GM19372 (cell line): ENCODE results near the gene HELB.
A peak's percentile ranks its signal among the peaks of the same experiment; 100 is the strongest.

Source experiments
- ATAC-seq: cut with Tn5 transposase; IDR thresholded peaks from one replicate; pipeline ENCODE4 v1.9.1; 2021; ENCODE audit warnings: mild to moderate bottlenecking, low read depth, moderate library complexity; ENCODE audit not compliant: unreplicated experiment

HELB gene

GRCh38 chr12:66301944-66302826 is at the start of gene HELB:
Gene HELB (plus strand): TSS chr12:66302493. CDS start chr12:66302604, 111 bp downstream.
- ATAC-seq, result peak; percentile 94

DNA sequence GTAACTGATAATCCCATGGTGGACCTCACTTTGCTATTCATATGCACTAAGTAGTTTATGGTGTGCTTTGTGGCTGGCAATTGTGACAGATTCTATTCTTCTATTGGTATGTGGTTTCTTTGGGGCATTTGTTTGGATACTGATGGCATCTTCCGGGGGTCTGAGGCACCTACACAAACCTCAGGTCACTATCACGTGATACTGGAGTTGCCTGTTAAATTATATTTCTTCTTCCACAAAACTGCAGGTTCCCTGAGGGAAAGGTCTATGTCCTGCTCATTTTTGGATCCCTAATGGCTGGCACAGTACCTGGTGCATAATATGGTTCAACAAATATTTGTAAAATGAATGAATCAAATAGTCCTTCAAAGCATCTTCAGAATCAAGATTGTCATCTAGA is 49.5 kb upstream of the HELB start:
- ATAC-seq, result no peak

GRCh38 chr12:66255737-66256136 is 46.6 kb upstream of the HELB start:
- ATAC-seq, result no peak

DNA sequence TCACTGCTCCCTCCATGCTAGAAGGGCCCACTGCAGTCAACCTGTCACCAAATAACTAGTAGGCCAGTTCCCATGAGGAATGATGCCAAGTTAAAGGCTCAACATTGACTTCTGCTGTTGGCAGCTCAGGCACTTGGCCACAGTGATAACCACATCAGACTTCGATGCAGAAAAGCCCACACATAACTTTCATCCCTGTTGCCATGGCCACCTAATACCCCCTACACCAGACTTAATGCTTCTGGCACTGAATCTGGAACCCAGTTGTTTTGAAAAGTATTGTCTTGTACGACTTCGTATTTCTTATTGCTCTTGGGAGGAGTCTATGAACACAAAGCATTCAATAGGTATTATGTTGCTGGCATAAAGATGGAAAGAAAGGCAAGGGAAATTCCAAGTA is 44.3 kb upstream of the HELB start:
- no peak for ATAC-seq

GRCh38 chr12:66262737-66263136 is 39.6 kb upstream of the HELB start:
- ATAC-seq, result no peak

GRCh38 chr12:66268562-66268961 is 33.7 kb upstream of the HELB start:
- ATAC-seq, result no peak

- ATAC-seq, result no peak
These were observed 33.2 kb upstream of the HELB start for GRCh38 chr12:66269142-66269541.

- peak; percentile 52 for ATAC-seq
These were observed 32.4 kb upstream of the HELB start for GRCh38 chr12:66269757-66270383.

- no peak for ATAC-seq
These were observed 31.7 kb upstream of the HELB start for GRCh38 chr12:66270613-66271012.

DNA sequence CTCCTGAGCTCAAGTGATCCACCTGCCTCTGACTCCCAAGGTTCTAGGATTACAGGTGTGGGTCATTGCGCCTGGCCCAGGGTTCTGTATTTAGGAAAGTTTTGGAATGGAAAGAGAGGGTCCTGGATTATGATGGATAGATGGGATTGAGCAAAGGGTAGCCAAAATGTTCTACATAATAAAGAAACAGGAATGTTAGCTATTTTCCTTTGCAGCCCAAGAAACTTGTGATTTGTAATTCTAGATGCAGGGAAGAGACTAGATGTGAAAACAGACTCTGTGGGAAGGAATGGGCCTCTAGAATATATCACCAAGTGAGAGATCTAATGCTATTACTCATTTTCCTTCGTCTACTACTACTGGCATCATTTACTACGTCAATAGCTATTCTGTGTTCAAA is 29.6 kb upstream of the HELB start:
- no peak for ATAC-seq

GRCh38 chr12:66273147-66273546 is 29.1 kb upstream of the HELB start:
- ATAC-seq, result no peak

GRCh38 chr12:66275040-66275439 is 27.3 kb upstream of the HELB start:
- no peak for ATAC-seq

DNA sequence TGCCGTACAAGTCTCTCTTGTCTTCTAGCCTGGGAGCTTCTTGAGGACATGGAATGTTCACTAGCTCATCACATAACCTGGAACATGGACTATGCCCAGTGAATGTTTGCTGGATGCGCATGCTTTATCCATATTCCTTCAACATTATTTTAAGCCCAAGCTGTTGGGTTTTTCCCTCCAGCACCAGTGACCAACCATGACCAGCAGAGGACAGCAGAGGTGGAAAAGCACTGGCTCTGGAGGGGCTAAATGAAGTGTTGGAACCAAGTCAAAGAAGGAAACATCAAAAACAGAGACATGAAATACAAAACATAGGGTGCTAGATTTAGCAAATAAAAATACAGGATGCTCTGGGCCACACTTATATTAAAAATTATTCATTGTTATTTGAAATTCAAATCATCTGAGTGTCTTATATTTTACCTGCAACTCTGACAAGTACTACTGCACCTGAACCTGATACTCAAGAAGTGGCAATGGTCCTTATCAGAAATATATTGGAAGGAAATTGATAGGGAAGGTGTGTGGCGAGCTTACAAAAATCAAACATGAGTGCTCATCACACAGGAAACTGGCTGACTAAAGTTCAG is 23.1 kb upstream of the HELB start:
- no peak for ATAC-seq

GRCh38 chr12:66280561-66280960 is 21.7 kb upstream of the HELB start:
- no peak for ATAC-seq

- no peak for ATAC-seq
These were observed 20.0 kb upstream of the HELB start for GRCh38 chr12:66282244-66282643.

GRCh38 chr12:66287275-66287674 is 15.0 kb upstream of the HELB start:
- ATAC-seq, result no peak

- ATAC-seq, result no peak
These were observed 14.2 kb upstream of the HELB start for GRCh38 chr12:66288121-66288520.

- no peak for ATAC-seq
These were observed 12.8 kb upstream of the HELB start for GRCh38 chr12:66289485-66289884.

GRCh38 chr12:66290716-66291200 is 11.5 kb upstream of the HELB start:
- ATAC-seq, result no peak

DNA sequence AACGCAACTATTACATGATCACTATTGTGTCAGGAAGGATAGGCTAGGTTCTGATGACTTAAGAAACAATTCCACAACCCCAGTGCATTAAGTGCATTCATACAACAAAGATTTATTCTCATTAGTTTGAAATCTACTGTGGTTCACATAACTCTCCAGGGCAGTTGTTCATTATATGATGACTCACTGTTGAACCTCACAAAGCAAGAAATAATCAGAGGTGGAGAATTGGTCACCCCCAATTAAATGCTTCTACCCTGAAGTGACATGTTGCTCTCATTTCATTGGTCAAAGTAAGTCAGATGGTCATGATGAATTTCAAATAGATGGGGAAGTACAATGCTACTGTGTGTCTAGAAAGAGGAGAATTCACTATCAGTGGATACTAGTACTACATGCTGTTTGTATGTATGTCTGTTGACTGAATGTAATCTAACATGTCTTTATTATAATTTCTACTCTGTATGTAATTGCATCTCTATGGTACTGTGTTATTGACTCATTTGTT is 6.1 kb upstream of the HELB start:
- ATAC-seq, result no peak

DNA sequence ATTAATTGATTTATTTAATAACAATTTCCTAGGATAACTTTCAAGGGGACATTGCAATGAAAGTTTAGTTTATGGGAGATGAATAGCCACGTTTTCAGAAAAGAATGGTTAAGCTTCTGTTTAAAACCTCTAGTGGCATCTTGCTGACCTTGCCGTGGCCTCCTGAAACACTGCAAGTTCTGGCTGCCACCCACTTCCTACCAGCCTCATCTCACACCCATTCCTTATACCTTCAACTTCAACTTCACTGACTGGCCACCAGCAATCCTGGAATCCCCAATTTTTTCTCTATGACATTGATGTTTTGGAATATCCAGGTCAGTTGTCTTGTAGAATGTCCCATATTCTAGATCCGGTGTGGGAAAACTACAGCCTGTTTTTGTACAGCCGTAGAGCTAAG is 5.2 kb upstream of the HELB start:
- no peak for ATAC-seq
